Measurements from ENCODE around the gene ABHD1.

ABHD1 gene

DNA sequence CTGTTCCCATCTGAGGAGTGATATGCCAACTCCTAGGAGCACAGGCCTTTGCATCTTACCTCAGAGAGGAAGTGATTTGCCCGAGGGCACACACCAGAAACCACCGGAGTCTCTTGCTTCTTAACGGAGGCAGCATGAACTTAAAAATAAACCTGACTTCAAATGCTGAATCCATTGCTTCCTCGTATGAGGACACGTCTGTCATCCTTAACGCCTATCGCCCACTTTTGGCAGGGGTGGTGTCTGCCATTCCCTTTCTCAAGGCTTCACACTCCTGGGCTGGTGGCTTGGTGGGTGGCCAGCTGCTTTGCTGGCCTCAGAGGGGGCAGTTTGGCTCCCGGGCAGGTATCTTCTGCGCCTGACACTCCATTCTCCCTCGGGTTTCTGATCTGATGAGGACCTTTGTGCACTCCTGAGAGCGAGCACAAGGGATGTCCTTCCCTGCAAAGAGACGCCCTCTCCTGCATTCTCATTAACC is 11.9 kb downstream of the ABHD1 start:
- DNase-seq (ENCODE audit: low spot score): no peak

DNA sequence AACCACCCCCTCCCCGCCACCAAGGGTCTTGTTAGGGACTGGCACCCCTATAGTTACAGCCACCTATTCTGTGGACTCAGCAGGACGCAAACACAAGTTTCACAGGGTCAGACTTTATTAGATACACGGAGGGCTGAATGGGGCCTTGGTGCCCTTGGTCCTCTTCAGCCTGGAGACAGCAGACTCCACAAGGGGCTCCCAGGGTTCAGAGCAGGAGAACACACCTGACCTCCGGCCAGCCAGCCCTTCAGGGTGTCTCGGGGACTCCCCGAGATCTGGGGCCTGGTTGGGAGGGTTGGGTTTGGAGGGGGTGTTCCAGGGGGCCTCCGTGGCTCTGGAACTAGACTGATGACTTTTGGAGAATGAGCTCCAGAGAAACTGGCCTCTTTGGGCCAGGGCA is 13.1 kb downstream of the ABHD1 start:
- DNase-seq (ENCODE audit: low spot score): no peak

DNA sequence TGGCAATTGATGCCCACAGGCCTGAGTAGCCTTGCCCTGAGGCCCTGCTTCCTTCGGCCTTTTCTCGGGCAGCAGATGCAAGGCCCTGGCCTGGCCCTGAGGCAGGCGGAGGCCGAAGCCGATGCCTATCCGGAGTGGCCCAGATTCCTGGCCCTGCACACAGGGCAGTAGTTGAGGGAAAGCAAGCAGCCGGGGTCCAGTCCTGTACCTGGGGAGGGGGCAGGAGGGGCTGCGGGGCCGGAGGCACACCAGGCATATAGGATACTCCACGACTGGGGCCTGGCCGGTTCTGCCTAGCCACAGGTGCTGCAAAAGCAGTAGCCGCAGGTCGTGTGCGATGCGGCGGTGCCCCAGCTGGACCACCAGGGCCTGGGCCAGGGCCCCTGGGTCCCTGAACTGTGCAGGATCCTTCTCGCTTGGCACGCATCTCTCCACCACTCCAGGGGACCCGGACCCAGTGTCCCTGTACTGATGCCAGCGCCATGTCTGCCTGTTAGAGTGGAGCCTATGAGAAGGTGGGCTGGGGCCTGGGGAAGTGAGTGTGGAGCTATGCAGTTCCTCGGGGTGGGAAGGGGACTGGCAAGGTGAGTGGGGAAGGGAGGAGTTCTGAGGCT is 13.8 kb downstream of the ABHD1 start:
- no peak for DNase-seq (ENCODE audit: low spot score)

DNA sequence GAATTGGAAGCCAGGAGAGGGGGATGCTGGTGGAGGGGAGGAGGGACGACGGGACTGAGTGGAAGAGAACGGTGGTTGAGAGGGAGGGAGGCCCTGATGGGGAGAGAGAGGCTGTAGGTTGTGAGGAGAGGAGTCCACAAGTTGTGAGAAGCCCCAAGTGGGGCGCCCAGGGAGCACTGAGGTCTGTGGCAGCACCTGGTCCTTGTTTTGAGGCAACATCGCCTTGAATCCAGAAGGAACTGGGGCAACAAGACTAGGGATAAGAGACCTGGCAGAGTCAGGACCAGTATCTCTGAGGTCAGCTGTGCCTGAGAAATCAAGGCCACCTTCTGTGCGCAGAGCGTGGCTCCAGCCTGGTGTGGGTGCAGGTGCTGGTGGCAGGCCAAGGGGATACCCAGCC is 14.5 kb downstream of the ABHD1 start:
- no peak for DNase-seq (ENCODE audit: low spot score)

DNA sequence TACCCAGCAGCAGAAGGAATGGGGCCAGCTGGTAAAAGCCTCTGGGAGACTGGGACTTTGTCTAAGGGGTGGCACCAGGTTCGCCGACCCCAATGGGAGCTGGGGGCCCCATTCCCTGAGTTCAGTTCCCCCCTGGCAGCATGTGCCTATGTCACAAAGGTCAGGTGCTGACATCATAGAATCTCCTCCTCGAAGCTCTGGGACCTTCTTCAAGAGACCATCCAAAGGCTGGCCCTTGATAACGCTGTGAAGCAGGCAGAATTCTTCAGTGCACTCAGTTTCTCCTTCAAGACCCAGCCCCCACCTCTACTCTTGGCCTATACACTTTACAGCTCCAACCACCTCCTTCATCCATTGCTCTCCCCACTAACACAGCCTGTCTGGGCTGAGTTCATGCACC is 15.7 kb downstream of the ABHD1 start, which contains the start of gene PRR30:
Gene PRR30 (minus strand): TSS at position 101 of the 400 bp plus-strand sequence. CDS start 1,081 bp downstream, outside the sequence.
- DNase-seq (ENCODE audit: low spot score): no peak

DNA sequence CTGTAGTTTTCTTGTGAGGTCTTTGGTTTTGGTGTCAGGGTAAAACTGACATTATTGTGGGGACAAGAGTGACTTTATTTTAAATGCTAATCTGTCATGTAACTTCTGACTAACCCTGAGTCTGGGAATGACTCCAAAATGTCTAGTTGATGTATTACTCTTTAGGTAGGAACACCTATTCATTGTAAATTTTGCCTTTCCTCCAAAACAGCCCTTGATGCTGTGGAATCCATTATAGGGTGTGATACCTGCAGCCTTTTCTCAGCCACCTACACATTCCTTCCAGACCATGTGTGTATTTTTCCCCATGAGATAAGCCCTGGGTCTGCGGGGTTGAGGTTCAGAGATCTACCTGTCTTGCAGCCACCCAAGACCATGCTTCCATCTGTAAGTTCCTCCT is 19.7 kb downstream of the ABHD1 start:
- DNase-seq (ENCODE audit: low spot score): no peak

DNA sequence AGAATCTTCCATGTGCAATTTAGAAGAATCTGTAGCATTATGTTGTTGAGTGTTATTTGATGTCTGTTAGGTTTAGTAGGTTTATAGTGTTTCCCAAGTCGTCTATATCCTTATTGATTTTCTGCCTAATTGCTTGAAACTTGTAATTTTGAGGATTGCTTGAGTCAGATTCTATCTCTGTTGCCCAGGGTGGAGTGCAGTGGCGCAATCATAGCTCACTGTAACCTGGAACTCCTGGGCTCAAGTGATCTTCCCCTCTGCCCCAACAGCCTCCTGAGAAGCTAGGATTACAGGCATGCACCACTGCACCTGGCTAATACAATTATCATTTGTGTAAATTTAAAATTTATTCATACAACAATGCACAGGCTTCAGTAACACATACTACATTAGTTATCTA is 22.1 kb downstream of the ABHD1 start:
- DNase-seq (ENCODE audit: low spot score): no peak

DNA sequence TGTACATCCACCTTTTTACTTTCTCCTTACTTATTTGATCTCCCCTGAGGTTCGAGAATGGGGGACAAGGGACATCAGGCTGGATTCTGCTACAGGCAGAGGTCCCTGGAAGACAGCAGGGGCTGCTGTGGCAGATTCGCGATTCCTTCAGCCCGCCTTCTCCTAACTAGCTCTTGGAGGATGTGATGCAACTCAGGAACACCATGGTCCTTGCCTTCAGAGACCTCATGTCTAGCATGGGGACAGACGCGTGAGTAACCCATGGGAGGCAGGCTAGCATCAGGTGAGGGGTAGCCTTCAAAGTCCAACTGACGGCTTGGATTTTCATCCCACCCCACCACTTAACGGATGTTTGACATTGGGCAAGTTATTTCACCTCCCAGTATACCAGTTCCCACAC is 24.3 kb downstream of the ABHD1 start:
- no peak for DNase-seq (ENCODE audit: low spot score)

DNA sequence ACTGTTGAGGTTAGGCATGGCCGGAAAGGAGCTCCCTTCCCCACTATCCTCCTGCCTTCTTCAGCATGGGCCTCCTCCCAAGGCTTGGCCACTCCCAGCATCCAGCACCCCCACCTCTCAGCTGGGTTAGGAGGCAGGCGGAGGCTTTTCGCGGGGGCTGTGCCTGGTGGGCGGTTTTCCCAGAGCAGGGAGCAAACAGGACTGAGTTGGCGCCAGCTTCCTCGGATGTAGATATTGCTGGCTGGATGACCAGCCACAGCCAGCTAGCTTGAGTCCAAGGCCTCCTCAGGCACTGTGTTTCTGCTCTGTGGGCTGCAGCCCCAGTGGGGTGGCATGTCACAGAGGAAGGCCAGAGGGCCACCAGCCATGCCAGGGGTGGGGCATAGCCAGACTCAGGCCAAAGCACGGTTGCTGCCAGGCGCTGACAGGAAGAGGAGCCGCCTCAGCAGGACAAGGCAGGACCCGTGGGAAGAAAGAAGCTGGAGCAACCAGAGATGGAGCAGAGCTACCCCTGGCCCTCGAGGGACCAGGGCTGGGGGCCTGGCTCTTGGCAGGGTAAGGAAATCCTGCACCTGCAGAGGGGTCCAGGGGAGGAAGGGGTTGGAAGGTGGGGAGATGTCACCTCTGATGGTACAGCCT is 25.3 kb downstream of the ABHD1 start, which contains the start of gene TCF23:
Gene TCF23 (plus strand): TSS at position 204 of the 639 bp plus-strand sequence. CDS start 130 bp downstream, at position 334.
- no peak for DNase-seq (ENCODE audit: low spot score)

DNA sequence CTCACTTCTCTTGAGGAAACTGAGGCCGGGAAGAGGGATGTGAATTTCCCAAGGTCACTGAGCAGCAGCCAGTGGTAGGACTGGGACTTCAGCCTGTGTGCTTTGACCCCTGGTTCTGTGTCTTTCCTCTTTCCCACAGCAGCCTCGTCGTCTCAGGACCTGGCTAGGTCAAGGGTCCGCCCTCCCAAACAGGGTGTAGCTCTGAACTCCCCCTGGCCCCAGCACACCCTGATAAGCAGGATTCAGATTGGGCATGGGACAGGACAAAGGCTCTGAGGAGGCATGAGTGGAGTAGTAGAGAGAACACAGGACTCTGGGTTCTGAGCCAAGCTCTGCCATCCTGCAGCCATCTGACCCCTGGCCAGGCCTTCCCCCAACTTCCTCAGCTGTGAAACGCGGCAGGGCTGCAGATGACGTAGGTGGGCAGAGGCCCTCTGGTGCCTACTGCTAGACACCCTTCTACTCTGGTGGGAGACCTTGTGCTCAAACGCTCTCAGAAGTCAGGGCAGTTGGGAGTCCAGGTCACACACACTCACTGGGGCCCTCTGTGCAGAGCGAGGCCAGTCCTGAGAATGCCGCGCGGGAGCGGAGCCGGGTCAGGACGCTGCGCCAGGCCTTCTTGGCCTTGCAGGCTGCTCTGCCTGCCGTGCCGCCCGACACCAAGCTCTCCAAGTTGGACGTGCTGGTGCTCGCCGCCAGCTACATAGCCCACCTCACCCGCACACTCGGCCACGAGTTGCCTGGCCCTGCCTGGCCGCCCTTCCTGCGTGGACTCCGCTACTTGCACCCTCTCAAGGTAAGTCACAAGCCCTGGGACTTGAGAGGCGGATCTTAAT is 26.2 kb downstream of the ABHD1 start:
- no peak for DNase-seq (ENCODE audit: low spot score)

DNA sequence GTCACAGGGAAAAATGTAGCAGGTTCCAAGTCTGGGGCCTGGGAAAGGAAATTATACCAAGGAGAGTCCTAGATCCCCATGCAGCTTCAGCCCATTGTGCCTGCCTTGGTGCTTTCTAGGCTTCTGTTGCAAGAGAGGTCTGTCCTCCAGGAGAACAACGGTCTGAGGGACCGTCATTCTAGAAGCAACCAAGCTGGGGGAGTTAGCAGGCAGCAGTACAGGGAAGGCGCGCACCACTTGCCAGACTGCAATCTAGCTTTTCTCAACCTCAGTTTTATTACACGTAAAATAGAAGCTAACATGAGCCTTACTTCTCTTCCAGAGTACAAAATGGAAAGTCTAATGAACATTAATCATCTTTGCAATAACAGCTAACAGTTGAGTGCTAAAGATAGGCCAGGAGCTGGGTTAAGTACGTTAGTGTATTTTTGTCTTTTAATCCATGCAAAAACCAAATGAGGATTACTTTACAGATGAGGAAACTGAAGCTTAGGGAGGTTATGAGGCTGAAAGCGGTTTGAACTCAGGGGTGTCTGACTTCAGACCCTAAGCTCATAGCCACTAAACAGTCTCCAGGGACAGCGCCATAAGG is 27.1 kb downstream of the ABHD1 start:
- DNase-seq (ENCODE audit: low spot score): no peak

DNA sequence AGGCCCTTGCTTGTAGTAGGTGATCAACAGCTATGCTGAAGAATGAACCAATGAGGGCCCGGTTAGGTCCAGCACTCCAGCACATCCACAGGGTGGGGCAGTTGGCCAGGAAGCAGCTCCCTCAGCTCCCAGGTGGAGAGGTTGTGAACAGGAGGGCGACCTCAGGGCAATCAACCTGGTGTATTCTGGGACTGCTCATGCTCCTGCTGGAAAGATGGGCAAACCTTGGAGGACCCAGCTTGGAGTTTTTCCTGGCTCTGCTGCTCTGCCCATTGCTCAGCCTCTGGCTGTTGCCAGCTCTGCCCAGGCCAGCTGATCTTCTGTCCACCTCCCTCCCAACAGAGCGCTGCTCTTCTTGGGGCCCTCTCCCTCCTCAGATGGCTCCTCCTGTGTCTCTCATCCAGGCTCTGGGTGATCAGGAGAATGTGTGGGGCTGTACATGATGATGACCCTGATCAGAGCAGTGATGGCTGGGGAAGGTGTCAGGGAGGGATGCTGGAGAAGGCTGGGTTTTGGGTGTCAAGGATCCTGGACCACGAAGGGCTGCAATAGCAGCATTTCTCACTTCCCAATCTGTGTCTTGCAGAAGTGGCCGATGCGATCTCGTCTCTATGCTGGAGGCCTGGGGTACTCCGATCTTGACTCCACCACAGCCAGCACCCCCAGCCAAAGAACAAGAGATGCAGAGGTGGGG is 28.6 kb downstream of the ABHD1 start:
- DNase-seq (ENCODE audit: low spot score): no peak

DNA sequence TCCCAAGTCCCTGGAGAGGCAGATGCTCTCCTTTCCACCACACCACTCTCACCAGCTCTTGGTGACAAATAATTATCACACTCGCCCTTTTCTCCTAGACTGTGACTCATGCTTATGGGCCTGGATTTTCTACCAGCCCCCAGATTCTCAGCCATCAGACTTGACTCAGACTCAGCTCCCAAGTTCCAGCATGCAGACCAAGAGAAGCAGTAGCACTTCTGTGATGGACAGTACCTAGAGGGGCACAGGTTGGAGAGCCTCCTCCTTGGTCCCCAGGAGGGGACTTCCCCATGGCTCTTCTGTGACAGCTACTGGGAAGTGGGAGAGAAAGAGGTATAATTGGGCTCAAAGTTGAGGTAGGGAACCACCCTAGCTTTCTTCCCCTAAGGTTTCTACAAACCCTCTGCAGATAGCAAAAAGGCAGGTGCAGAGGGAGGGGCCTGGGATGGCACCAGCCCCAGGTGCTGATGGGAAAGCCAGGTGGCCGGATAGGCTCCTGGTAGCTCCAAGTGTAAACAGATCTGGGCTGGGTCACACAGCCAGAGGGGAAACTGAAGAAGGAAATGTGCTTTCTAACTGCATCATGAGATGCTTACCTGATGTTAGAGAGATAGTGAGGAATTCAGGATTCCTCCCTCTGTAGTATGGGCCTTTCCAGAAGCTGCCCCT is 29.3 kb downstream of the ABHD1 start:
- DNase-seq (ENCODE audit: low spot score): no peak

DNA sequence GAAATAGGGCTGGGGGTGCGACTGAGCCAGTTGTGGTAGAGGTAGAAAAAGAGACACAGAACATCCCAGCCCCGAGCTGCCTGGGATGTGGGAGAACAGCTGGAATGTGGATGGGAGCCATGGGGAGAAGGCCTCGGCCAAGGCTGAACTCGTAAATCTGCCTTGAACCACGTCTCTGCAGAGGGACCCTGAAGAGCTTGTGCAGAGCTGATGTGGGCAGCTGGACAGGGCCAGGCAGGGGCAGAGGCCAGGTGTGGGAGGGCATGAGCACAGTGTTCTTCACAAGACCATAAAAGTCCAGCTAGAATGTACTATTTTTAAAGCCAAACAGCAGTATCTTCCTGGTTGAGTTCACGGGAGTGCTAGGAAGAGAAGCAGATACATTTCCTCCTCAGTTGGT is 30.9 kb downstream of the ABHD1 start:
- no peak for DNase-seq (ENCODE audit: low spot score)

DNA sequence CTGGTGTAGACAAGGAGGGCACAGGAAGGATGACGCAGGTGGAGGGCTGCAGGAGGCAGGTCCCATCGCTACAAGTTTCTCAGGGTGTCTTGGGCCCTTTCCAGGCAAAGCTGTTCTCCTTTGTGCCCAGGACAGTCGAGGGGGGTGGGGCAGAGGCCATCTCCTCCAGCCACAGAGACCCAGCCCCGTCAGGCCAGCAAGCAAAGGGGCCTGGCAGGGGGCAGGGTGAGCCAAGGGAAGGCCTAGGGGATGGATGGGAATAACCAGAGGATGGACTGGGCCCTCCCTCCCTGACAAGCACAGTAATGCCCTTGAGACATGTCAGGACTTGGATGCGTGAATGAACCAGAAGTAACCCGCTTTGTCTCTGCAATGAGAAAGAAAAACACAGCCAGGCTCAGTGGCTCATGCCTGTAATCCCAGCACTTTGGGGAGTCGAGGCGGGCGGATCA is 31.5 kb downstream of the ABHD1 start:
- DNase-seq (ENCODE audit: low spot score): no peak

DNA sequence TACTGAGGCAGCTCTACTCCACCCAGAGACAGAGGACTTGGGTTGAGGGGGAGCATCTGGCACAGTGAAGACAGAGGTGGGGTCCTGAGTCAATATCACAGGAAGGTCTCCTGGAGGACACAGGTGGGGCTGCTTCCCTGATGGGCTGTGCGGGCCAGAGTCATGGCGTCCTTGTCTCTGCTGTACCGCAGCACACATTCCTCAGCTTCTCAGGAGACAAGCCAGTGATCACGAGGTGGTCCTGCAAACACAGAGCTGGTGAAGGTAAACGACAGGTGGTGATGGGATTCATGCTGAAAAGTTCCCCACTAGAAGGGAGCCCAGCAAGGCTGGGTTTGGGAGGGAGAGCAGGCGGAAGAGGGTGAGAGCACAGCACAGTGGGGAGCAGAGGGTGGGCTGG is 34.9 kb downstream of the ABHD1 start:
- no peak for DNase-seq (ENCODE audit: low spot score)

DNA sequence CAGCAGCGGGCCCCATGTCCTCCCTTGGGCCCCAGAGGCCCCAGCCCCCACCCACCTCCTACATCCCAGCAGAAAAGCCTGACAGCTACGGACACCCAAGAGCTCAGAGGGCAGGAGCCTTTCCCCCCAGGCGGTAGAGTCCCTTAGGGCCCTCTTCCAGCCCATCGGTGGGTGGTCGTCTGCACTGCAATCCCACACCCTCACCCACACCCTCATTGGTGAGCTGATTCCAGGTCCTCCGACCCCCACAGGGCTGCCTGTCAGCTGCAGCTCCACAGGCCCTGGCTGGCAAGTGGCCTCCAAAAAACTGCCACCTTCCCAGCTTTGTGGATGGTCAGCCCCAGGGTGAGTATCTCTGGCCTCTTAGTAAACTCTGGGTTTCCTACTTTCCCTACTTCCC is 35.7 kb downstream of the ABHD1 start:
- DNase-seq (ENCODE audit: low spot score): no peak

DNA sequence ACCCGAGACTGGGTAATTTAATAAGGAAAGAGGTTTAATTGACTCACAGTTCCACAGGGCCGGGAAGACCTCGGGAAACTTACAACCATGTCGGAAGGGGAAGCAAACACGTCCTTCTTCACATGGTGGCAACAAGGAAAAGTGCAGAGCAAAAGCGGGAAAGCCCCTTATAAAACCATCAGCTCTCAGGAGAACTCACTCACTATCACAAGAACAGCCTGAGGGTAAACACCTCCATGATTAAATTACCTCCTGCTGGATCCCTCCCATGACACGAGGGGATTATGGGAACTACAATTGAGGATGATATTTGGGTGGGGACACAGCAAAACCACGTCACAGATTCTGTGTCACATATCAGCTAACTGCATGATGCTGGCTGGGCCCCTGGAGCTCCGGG is 36.6 kb downstream of the ABHD1 start:
- DNase-seq (ENCODE audit: low spot score): no peak

DNA sequence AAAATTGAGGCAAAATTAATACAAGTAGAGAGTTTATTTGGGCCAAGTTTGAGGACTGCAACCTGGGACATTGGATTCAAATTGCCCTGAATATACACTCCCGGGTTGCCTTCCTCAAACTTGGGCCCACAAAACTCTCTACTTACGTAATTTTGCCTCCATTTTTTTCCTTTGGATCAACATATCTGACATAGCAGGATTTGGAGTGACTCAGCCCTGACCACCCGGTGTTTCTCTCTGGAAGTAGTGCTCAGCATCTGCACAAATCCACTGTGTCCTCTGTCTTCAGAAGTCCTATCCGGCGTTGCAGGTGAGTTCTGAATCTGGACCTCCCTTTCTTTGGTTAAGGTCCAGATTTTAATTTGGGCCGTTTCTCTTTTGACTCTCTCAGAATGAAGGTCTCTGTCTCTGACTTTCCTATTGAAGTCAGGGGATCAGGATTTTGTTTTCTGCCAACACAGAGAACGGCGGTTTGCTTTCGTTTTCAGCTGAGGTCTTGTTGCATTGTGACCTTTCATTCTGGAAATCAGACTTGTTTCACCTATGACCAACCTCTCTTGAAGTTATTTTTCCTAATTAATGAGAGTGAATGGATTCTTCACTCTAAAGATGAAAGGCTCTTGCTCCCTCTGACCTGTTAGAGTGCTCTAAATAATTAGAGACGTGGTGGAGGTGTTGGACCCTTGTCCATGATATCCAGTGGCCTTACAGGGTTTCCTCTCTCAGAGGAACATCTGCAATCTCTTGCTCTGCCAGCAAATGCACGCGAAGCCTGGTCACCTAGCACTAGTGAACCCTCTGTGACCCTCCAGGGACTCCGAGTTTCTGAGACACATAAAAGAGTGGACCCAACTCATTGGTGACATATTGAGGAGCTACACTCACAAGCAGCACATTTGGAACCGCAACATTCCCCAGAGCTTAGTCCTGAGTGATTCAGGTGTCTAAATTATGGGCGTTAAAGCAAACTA is 38.8 kb downstream of the ABHD1 start:
- DNase-seq (ENCODE audit: low spot score): no peak

Data from left forelimb (tissue), 1 donor.